B cell (primary cell): ENCODE results near the gene CRYGN. TPM values are rescaled to one million over a fixed set of nuclear protein-coding genes. Genes with fewer than 3 reads are reported as not detected.

ENCODE experiments used
- ATAC-seq: fragments of 200-7000 bp; cut with Tn5 transposase; one replicate; pipeline ENCODE4 v1.10.0; 2021; ENCODE audit warnings: low read depth, mild to moderate bottlenecking, moderate number of reproducible peaks, moderate library complexity
- CTCF ChIA-PET: fragments of 350-600 bp; sonication (Branson Sonifier 250); formaldehyde crosslinking; loops from one replicate; lab custom pipeline; 2021; ENCODE audit warnings: antibody characterized with exemption, inconsistent platforms; lab: Charles Lee
- POLR2A ChIA-PET: fragments of 350-600 bp; sonication (Branson Sonifier 250); formaldehyde crosslinking; loops from one replicate; lab custom pipeline; 2021; ENCODE audit warnings: antibody characterized with exemption; lab: Charles Lee
- DNase-seq: peaks from one replicate; pipeline ENCODE4 v3.0.0; 2013
- H2AFZ ChIP-seq: 2 replicates; pipeline ENCODE4 v1.6.1; 2012; ENCODE audit warnings: mild to moderate bottlenecking, low read depth, low read length; ENCODE audit not compliant: insufficient read depth, poor library complexity, severe bottlenecking
- H3K27ac ChIP-seq, 2 donors: 1 replicate in 1 of 2; 2 replicates in 1 of 2; pipeline ENCODE4 v1.5.1; 2012 to 2013; ENCODE audit warnings: low read length in 2 of 2, mild to moderate bottlenecking in 2 of 2, moderate library complexity in 1 of 2
- H3K27me3 ChIP-seq, 4 experiments: fragments of 200-600 bp in 1 of 4; sonication (generic) in 1 of 4; replicated peaks in 1 of 4; 1 replicate in 2 of 4; 2 replicates in 2 of 4; pipeline versions ENCODE4 v1.6.1 to v1.7.0; 2013 to 2016; ENCODE audit warnings: low read length in 3 of 4, mild to moderate bottlenecking in 2 of 4, mixed read lengths in 1 of 4, moderate library complexity in 1 of 4; ENCODE audit not compliant: insufficient read depth in 4 of 4, control insufficient read depth in 3 of 4; ENCODE audit errors: control extremely low read depth in 1 of 4
- H3K36me3 ChIP-seq, 2 experiments: replicated peaks in 1 of 2; 1 replicate in 1 of 2; 2 replicates in 1 of 2; pipeline versions ENCODE4 v1.6.1 to v1.7.1; 2013; ENCODE audit warnings: low read length in 1 of 2; ENCODE audit not compliant: insufficient read depth in 2 of 2, control insufficient read depth in 1 of 2; ENCODE audit errors: control extremely low read depth in 1 of 2, extremely low read depth in 1 of 2
- H3K4me1 ChIP-seq, 2 donors: fragments of 200-600 bp in 1 of 2; sonication (generic) in 1 of 2; 1 replicate in 1 of 2; 2 replicates in 1 of 2; pipeline versions ENCODE4 v1.5.1 to v1.6.1; 2013 to 2017; ENCODE audit warnings: low read length in 2 of 2; ENCODE audit not compliant: control insufficient read depth in 2 of 2, insufficient read depth in 2 of 2
- H3K4me2 ChIP-seq: replicated peaks from 2 replicates; pipeline ENCODE3; 2012; ENCODE audit warnings: mild to moderate bottlenecking, low read depth, low read length; ENCODE audit not compliant: poor library complexity, severe bottlenecking
- H3K4me3 ChIP-seq, 5 experiments: fragments of 200-600 bp in 1 of 5; sonication (generic) in 1 of 5; 1 replicate in 3 of 5; 2 replicates in 2 of 5; pipeline versions ENCODE4 v1.5.1 to v1.7.0; 2011 to 2016; ENCODE audit warnings: low read length in 4 of 5, mild to moderate bottlenecking in 4 of 5, low read depth in 2 of 5, control low read depth in 1 of 5, moderate library complexity in 1 of 5; ENCODE audit not compliant: insufficient read depth in 1 of 5; ENCODE audit errors: control extremely low read depth in 1 of 5, extremely low read depth in 1 of 5
- H3K79me2 ChIP-seq: fragments of 200-600 bp; sonication (generic); one replicate; pipeline ENCODE4 v1.6.0; 2016; ENCODE audit warnings: low read length; ENCODE audit not compliant: control insufficient read depth, insufficient read depth
- H3K9ac ChIP-seq: fragments of 200-600 bp; sonication (generic); 2 replicates; pipeline ENCODE4 v1.6.1; 2017; ENCODE audit warnings: mild to moderate bottlenecking, low read length, moderate library complexity
- H3K9me3 ChIP-seq, 3 donors: one replicate each; pipeline versions ENCODE4 v1.6.1 to v1.7.1; 2013; ENCODE audit warnings: low read length in 2 of 3; ENCODE audit not compliant: control insufficient read depth in 2 of 3, insufficient read depth in 1 of 3; ENCODE audit errors: control extremely low read depth in 1 of 3
- H4K20me1 ChIP-seq: 2 replicates; pipeline ENCODE4 v1.6.0; 2012; ENCODE audit warnings: mild to moderate bottlenecking, low read length; ENCODE audit not compliant: insufficient read depth, control insufficient read depth, poor library complexity, severe bottlenecking
- H3K27ac Mint-ChIP-seq: one replicate; pipeline ENCODE4 v1.8.0; 2021; ENCODE audit warnings: mixed read lengths
- H3K27me3 Mint-ChIP-seq: one replicate; pipeline ENCODE4 v1.8.0; 2021; ENCODE audit warnings: mixed read lengths
- H3K4me1 Mint-ChIP-seq: one replicate; pipeline ENCODE4 v1.8.0; 2021; ENCODE audit warnings: mixed read lengths
- H3K4me3 Mint-ChIP-seq: one replicate; pipeline ENCODE4 v1.8.0; 2021; ENCODE audit warnings: mixed read lengths
- H3K9me3 Mint-ChIP-seq: one replicate; pipeline ENCODE4 v1.8.0; 2022; ENCODE audit warnings: mixed read lengths; ENCODE audit not compliant: insufficient read depth
- CTCF ChIP-seq: fragments of 200-600 bp; IDR thresholded peaks from one replicate; pipeline ENCODE4 v1.8.0; 2022; ENCODE audit warnings: antibody characterized with exemption, mild to moderate bottlenecking
- EZH2 ChIP-seq: IDR thresholded peaks from 2 replicates; pipeline ENCODE4 v1.6.1; 2012; ENCODE audit warnings: borderline replicate concordance, low read depth, mild to moderate bottlenecking, moderate library complexity, low read length; ENCODE audit not compliant: insufficient read depth, poor library complexity, severe bottlenecking
- WGBS: methylation state at CpG from one replicate; pipeline ENCODE4 v1.1.5; 2013; ENCODE audit warnings: missing lambda C conversion rate; ENCODE audit not compliant: insufficient coverage; 5-methylcytosine and 5-hydroxymethylcytosine counted together
- intact Hi-C: fragments of 100-400 bp; cut with micrococcal nuclease; formaldehyde crosslinking; loops from one replicate; pipeline ENCODE4 v1.10.0; 2022
- polyA plus RNA-seq: library from polyadenylated mRNA; depleted of rRNA; stranded (reverse); fragments of >200 nt; gene quantifications from 2 replicates; pipeline ENCODE4 v1.2.3, GENCODE V29; 2012
- total RNA-seq, 2 donors: library from RNA; stranded (reverse); fragments of 120-200 nt in 1 of 2; gene quantifications; 1 replicate in 1 of 2; 2 replicates in 1 of 2; pipeline versions ENCODE4 v1.2.3 to v1.2.4, GENCODE V29; 2013 to 2022

The CRYGN gene
- total and polyA plus RNA-seq, 2 donors (not counting 1 experiment from before 2014, with no cell fraction given): not detected

- Histone ChIP-seq H3K9ac (peak overlapping the region; percentile 66), H4K20me1 (no peaks in the 10 kb centered on the region), H3K4me3 (peak overlapping the region in 4 of 5 experiments; percentile 53 to 79 (median 60)), H3K27me3 (peaks cover 0 to 8% (median 2%) of the 10 kb centered on the region in 4 experiments), H3K4me1 (peaks cover 0 to 8% of the 10 kb centered on the region in 2 donors), H3K4me2 (peak overlapping the region; percentile 95), H3K9me3 (no peaks in the 10 kb centered on the region), H3K79me2 (no peaks in the 10 kb centered on the region), H3K27ac (no peak overlapping the region), H3K36me3 (no peaks in the 10 kb centered on the region), H2AFZ (peak overlapping the region; percentile 86)
- DNase-seq: no peak
- CTCF ChIA-PET: interaction anchor here (0.7 to 12.6 kb wide), 23 partner anchors 9 to 312 kb away, joined by 3 to 230 read pairs (median 4); partner anchors contain the start of genes NUB1 and WDR86
- H3K27ac Mint-ChIP-seq: no peak overlapping the region
- intact Hi-C loops: loop anchor here (1.0 to 5.0 kb wide), 5 partner anchors 48 to 309 kb away; no protein-coding TSS in a partner anchor
- TF ChIP-seq CTCF (no peak), EZH2 (no peak)
- POLR2A ChIA-PET: no interaction called here
- ATAC-seq: no peak
- peak overlapping the region; percentile 87 for H3K4me3 Mint-ChIP-seq
- no peaks in the 10 kb centered on the region for H3K9me3 Mint-ChIP-seq
- H3K4me1 Mint-ChIP-seq: peaks cover 1% of the 10 kb centered on the region
- peaks cover 42% of the 10 kb centered on the region for H3K27me3 Mint-ChIP-seq
- WGBS: 50% methylated on average over 18 of the region's 26 CpGs
These were observed 7.9 kb upstream of the CRYGN start for GRCh38 chr7:151447901-151448260.

GRCh38 chr7:151447312-151447711, 7.4 kb upstream of the CRYGN start:
- TF ChIP-seq EZH2 (no peak), CTCF (no peak)
- Histone ChIP-seq H3K4me1 (peaks cover 0 to 8% of the 10 kb centered on the region in 2 donors), H3K27me3 (peaks cover 0 to 8% (median 2%) of the 10 kb centered on the region in 4 experiments), H3K36me3 (no peaks in the 10 kb centered on the region), H2AFZ (no peak overlapping the region), H3K9ac (no peak overlapping the region), H3K79me2 (no peaks in the 10 kb centered on the region), H4K20me1 (no peaks in the 10 kb centered on the region), H3K4me2 (no peak overlapping the region), H3K27ac (no peak overlapping the region), H3K9me3 (no peaks in the 10 kb centered on the region), H3K4me3 (no peak overlapping the region)
- H3K27ac Mint-ChIP-seq: no peak overlapping the region
- DNase-seq (no peak), ATAC-seq (no peak)
- 92% methylated on average over 15 of the region's 18 CpGs for WGBS
- H3K4me1 Mint-ChIP-seq: peaks cover 1% of the 10 kb centered on the region
- peaks cover 40% of the 10 kb centered on the region for H3K27me3 Mint-ChIP-seq
- intact Hi-C loops: loop anchor here (5.0 kb wide), 1 partner anchor 310 kb away; no protein-coding TSS in a partner anchor
- no peaks in the 10 kb centered on the region for H3K9me3 Mint-ChIP-seq
- CTCF ChIA-PET: interaction anchor here (1.1 to 12.6 kb wide), 11 partner anchors 9 to 313 kb away, joined by 3 to 230 read pairs (median 10); no protein-coding TSS in a partner anchor
- peak overlapping the region; percentile 68 for H3K4me3 Mint-ChIP-seq
- POLR2A ChIA-PET: no interaction called here
